IMR-90 (cell line): ENCODE results near the gene DACT1. TPM values are rescaled to one million over a fixed set of nuclear protein-coding genes. Genes with fewer than 3 reads are reported as not detected.

Experiments used
- ATAC-seq: fragments of 200-7000 bp; cut with Tn5 transposase; 2 replicates; pipeline ENCODE4 v1.9.1; 2020; ENCODE audit warnings: low read depth, mild to moderate bottlenecking, moderate library complexity
- BruUV-seq: library from RNA; stranded (reverse); fragments of 400-500 nt; replicated peaks from 2 replicates; lab custom pipeline; 2021; lab: Mats Ljungman, UMichigan
- CTCF ChIA-PET: fragments of 300-600 bp; formaldehyde crosslinking; extraction: SDS; loops from one replicate; lab custom pipeline; 2021; ENCODE audit warnings: antibody characterized with exemption; lab: Yijun Ruan, JAX
- POLR2A ChIA-PET: fragments of 300-600 bp; sonication (Branson Sonifier 250); formaldehyde crosslinking; loops from one replicate; lab custom pipeline; 2022; ENCODE audit warnings: antibody characterized with exemption; ENCODE audit not compliant: unreplicated experiment; lab: Charles Lee
- DNase-seq: peaks from one replicate; pipeline ENCODE4 v3.0.0; 2013
- H2AFZ ChIP-seq: replicated peaks from 2 replicates; pipeline ENCODE3; 2013; ENCODE audit warnings: low read length, mild to moderate bottlenecking; ENCODE audit not compliant: poor library complexity
- H2AK5ac ChIP-seq: 2 replicates; pipeline ENCODE4 v1.6.1; 2013; ENCODE audit warnings: low read depth, low read length, inconsistent platforms
- H2AK9ac ChIP-seq: replicated peaks from 2 replicates; pipeline ENCODE3; 2013; ENCODE audit warnings: mild to moderate bottlenecking, low read depth, low read length, moderate library complexity; ENCODE audit not compliant: poor library complexity
- H2BK120ac ChIP-seq: 2 replicates; pipeline ENCODE4 v1.6.1; 2013; ENCODE audit warnings: low read depth, low read length, inconsistent platforms
- H2BK15ac ChIP-seq: 3 replicates; pipeline ENCODE4 v1.6.1; 2013; ENCODE audit warnings: low read depth, low read length, inconsistent platforms
- H2BK20ac ChIP-seq: 2 replicates; pipeline ENCODE4 v1.6.1; 2013; ENCODE audit warnings: low read depth, mild to moderate bottlenecking, inconsistent platforms, low read length, moderate library complexity
- H2BK5ac ChIP-seq: 2 replicates; pipeline ENCODE4 v1.6.1; 2013; ENCODE audit warnings: mild to moderate bottlenecking, low read depth, low read length, inconsistent platforms; ENCODE audit not compliant: poor library complexity, severe bottlenecking
- H3K14ac ChIP-seq: replicated peaks from 2 replicates; pipeline ENCODE4 v1.6.1; 2013; ENCODE audit warnings: low read depth, low read length, inconsistent platforms
- H3K18ac ChIP-seq: 2 replicates; pipeline ENCODE4 v1.6.1; 2013; ENCODE audit warnings: low read depth, low read length, control low read depth
- H3K23ac ChIP-seq: 2 replicates; pipeline ENCODE4 v1.6.1; 2013; ENCODE audit warnings: low read depth, low read length, inconsistent platforms
- H3K27ac ChIP-seq: 2 replicates; pipeline ENCODE4 v1.5.1; 2013; ENCODE audit warnings: mild to moderate bottlenecking, control low read depth, low read length; ENCODE audit not compliant: insufficient read depth
- H3K27me3 ChIP-seq: 2 replicates; pipeline ENCODE4 v1.6.1; 2013; ENCODE audit warnings: low read length; ENCODE audit not compliant: control insufficient read depth, insufficient read depth
- H3K36me3 ChIP-seq: 2 replicates; pipeline ENCODE4 v1.6.1; 2013; ENCODE audit warnings: low read length, mixed read lengths; ENCODE audit not compliant: control insufficient read depth, insufficient read depth
- H3K4ac ChIP-seq: 2 replicates; pipeline ENCODE4 v1.6.1; 2013; ENCODE audit warnings: low read depth, low read length, inconsistent platforms
- H3K4me1 ChIP-seq: 2 replicates; pipeline ENCODE4 v1.6.1; 2013; ENCODE audit warnings: low read length, mixed read lengths; ENCODE audit not compliant: control insufficient read depth, insufficient read depth
- H3K4me2 ChIP-seq: 2 replicates; pipeline ENCODE4 v1.6.1; 2013; ENCODE audit warnings: low read depth, mild to moderate bottlenecking, control low read depth, low read length, moderate library complexity
- H3K4me3 ChIP-seq: 2 replicates; pipeline ENCODE4 v1.5.1; 2013; ENCODE audit warnings: low read depth, mild to moderate bottlenecking, control low read depth, low read length, moderate library complexity; ENCODE audit not compliant: insufficient read depth
- H3K56ac ChIP-seq: 2 replicates; pipeline ENCODE4 v1.6.1; 2013; ENCODE audit warnings: low read length, inconsistent platforms; ENCODE audit not compliant: insufficient read depth; ENCODE audit errors: extremely low read depth
- H3K79me1 ChIP-seq, 2 experiments: 2 replicates each; pipeline ENCODE4 v1.6.1; 2013; ENCODE audit warnings: low read length in 2 of 2, inconsistent platforms in 1 of 2, low read depth in 1 of 2
- H3K9ac ChIP-seq: 2 replicates; pipeline ENCODE4 v1.6.1; 2013; ENCODE audit warnings: low read depth, low read length, control low read depth
- H3K9me1 ChIP-seq: 2 replicates; pipeline ENCODE4 v1.6.1; 2013; ENCODE audit warnings: low read length, inconsistent platforms; ENCODE audit not compliant: insufficient read depth
- H3K9me3 ChIP-seq: 2 replicates; pipeline ENCODE4 v1.6.1; 2013; ENCODE audit warnings: low read length; ENCODE audit not compliant: control insufficient read depth, insufficient read depth
- H4K20me1 ChIP-seq: 2 replicates; pipeline ENCODE4 v1.6.1; 2013; ENCODE audit warnings: low read length, inconsistent platforms; ENCODE audit not compliant: insufficient read depth
- H4K5ac ChIP-seq: 2 replicates; pipeline ENCODE4 v1.6.1; 2013; ENCODE audit warnings: mild to moderate bottlenecking, low read depth, low read length, control low read depth
- H4K8ac ChIP-seq, 2 experiments: 2 replicates each; pipeline ENCODE4 v1.6.1; 2013; ENCODE audit warnings: low read depth in 2 of 2, low read length in 2 of 2, control low read depth in 1 of 2, inconsistent platforms in 1 of 2
- H4K91ac ChIP-seq: 2 replicates; pipeline ENCODE4 v1.6.1; 2013; ENCODE audit warnings: low read depth, low read length, inconsistent platforms; ENCODE audit not compliant: insufficient read depth
- BHLHE40 ChIP-seq: fragments of 150-350 bp; IDR thresholded peaks from 2 replicates; pipeline ENCODE4 v1.6.1; 2016; ENCODE audit warnings: mild to moderate bottlenecking, low read depth, low read length
- CEBPB ChIP-seq: IDR thresholded peaks from 2 replicates; pipeline ENCODE4 v1.6.1; 2012; ENCODE audit warnings: low read depth, low read length, improper control_type of control experiment
- CHD1 ChIP-seq: IDR thresholded peaks from 2 replicates; pipeline ENCODE4 v1.6.1; 2012; ENCODE audit warnings: low read depth, low read length, improper control_type of control experiment
- CTCF ChIP-seq: conservative IDR thresholded peaks from 2 replicates; pipeline ENCODE4 v1.5.1; 2012; ENCODE audit warnings: mild to moderate bottlenecking, low read depth, low read length, improper control_type of control experiment
- ELK1 ChIP-seq: fragments of 150-350 bp; IDR thresholded peaks from 2 replicates; pipeline ENCODE4 v1.6.1; 2016; ENCODE audit warnings: low read depth, mild to moderate bottlenecking, low read length, moderate library complexity, borderline replicate concordance
- MAFK ChIP-seq: IDR thresholded peaks from 2 replicates; pipeline ENCODE4 v1.6.1; 2012; ENCODE audit warnings: low read depth, low read length, improper control_type of control experiment
- MAZ ChIP-seq: IDR thresholded peaks from 2 replicates; pipeline ENCODE4 v1.6.1; 2012; ENCODE audit warnings: low read depth, mild to moderate bottlenecking, low read length, improper control_type of control experiment, moderate library complexity, borderline replicate concordance
- MXI1 ChIP-seq: IDR thresholded peaks from 2 replicates; pipeline ENCODE4 v1.6.1; 2012; ENCODE audit warnings: low read depth, mild to moderate bottlenecking, low read length, moderate library complexity, borderline replicate concordance
- NFE2L2 ChIP-seq: fragments of 150-350 bp; IDR thresholded peaks from 2 replicates; pipeline ENCODE4 v1.6.1; 2016; ENCODE audit warnings: low read depth, mild to moderate bottlenecking, low read length
- POLR2A ChIP-seq: IDR thresholded peaks from 2 replicates; pipeline ENCODE4 v1.6.1; 2012; ENCODE audit warnings: mild to moderate bottlenecking, low read depth, low read length
- RAD21 ChIP-seq: IDR thresholded peaks from 2 replicates; pipeline ENCODE4 v1.6.1; 2012; ENCODE audit warnings: low read length, improper control_type of control experiment
- RCOR1 ChIP-seq: IDR thresholded peaks from 2 replicates; pipeline ENCODE4 v1.6.1; 2012; ENCODE audit warnings: mild to moderate bottlenecking, low read length, improper control_type of control experiment; ENCODE audit not compliant: insufficient replicate concordance
- RFX5 ChIP-seq: IDR thresholded peaks from 2 replicates; pipeline ENCODE4 v1.8.0; 2012; ENCODE audit warnings: low read depth, mild to moderate bottlenecking, low read length, moderate library complexity
- SMC3 ChIP-seq: fragments of 150-350 bp; IDR thresholded peaks from 2 replicates; pipeline ENCODE4 v1.6.1; 2016; ENCODE audit warnings: low read depth, mild to moderate bottlenecking, antibody characterized with exemption, low read length, moderate library complexity
- USF2 ChIP-seq: fragments of 150-350 bp; IDR thresholded peaks from 2 replicates; pipeline ENCODE4 v1.6.1; 2017; ENCODE audit warnings: mild to moderate bottlenecking, antibody characterized with exemption, low read length, low read depth
- WGBS, 2 experiments: methylation state at CpG; one replicate each; pipeline versions ENCODE4 v1.1.5 to v1.1.7; 2013; ENCODE audit warnings: missing lambda C conversion rate in 2 of 2; ENCODE audit not compliant: insufficient read length in 1 of 2; ENCODE audit errors: extremely low coverage in 2 of 2; 5-methylcytosine and 5-hydroxymethylcytosine counted together
- dilution Hi-C: fragments of 300-500 bp; cut with HindIII; formaldehyde crosslinking; loops from one replicate; pipeline ENCODE4 v1.14.3; 2018; ENCODE audit warnings: low sequenced_read_pairs; ENCODE audit not compliant: unreplicated experiment
- in situ Hi-C: fragments of 300-500 bp; cut with MboI; formaldehyde crosslinking; loops from 3 replicates; pipeline ENCODE4 v1.14.3; 2019; ENCODE audit warnings: low sequenced_read_pairs, inconsistent platforms, mixed read lengths
- intact Hi-C: fragments of 100-400 bp; cut with micrococcal nuclease; formaldehyde crosslinking; loops from 2 replicates; pipeline ENCODE4 v1.10.0; 2022
- polyA plus RNA-seq, 3 experiments: library from polyadenylated mRNA; depleted of rRNA; stranded (reverse); fragments of >200 nt; gene quantifications; 2 replicates each; pipeline ENCODE4 v1.2.3, GENCODE V29; 2012; ENCODE audit warnings: low replicate concordance in 1 of 3
- total RNA-seq: library from RNA; depleted of rRNA; stranded (reverse); fragments of >200 nt; gene quantifications from 2 replicates; pipeline ENCODE4 v1.2.3, GENCODE V29; 2012

The DACT1 gene
- total and polyA plus RNA-seq, 2 of the 4 experiments (the other 2 are of a cell fraction), result 6.5 to 9.7 TPM

- peaks cover 4% of the 10 kb centered on the region for H4K20me1 ChIP-seq
- no peak overlapping the region for H3K4me2 ChIP-seq
- ATAC-seq, result no peak
- no peaks in the 10 kb centered on the region for H3K27me3 ChIP-seq
- in situ Hi-C loops, result loop anchor here (10.0 to 25.0 kb wide), 2 partner anchors 384 to 821 kb away; partner anchors contain the start of gene GPR135
- H3K36me3 ChIP-seq, result peaks cover 22% of the 10 kb centered on the region
- no peak overlapping the region for H3K18ac ChIP-seq
- H3K9ac ChIP-seq, result no peak overlapping the region
- peak overlapping the region; percentile 65; the same call in 1 of the 2 replicates for H2BK20ac ChIP-seq
- no peak overlapping the region for H3K23ac ChIP-seq
- H2BK5ac ChIP-seq, result no peak overlapping the region
- intact Hi-C loops, result loop anchor here (1.0 to 2.0 kb wide), 5 partner anchors 363 to 483 kb away; no protein-coding TSS in a partner anchor
- H3K9me3 ChIP-seq, result no peaks in the 10 kb centered on the region
- no peak overlapping the region for H3K27ac ChIP-seq
- CTCF ChIA-PET, result interaction anchor here (0.7 to 5.1 kb wide), 3 partner anchors 122 to 415 kb away, joined by 7 to 41 read pairs (median 7); no protein-coding TSS in a partner anchor
- TF ChIP-seq MAZ (no peak), ELK1 (no peak), CTCF (no peak), SMC3 (no peak), CEBPB (no peak), USF2 (no peak), MXI1 (no peak), RCOR1 (no peak), CHD1 (no peak), POLR2A (no peak), BHLHE40 (no peak), NFE2L2 (no peak), MAFK (no peak), RAD21 (no peak), RFX5 (no peak)
- 0 out of 3 replicates have a peak overlapping the region, but pooled peaks have one; percentile 2 for H2BK15ac ChIP-seq
- no CpG with 5 or more reads among the region's 2 CpGs for WGBS, 2 experiments
- H3K4me1 ChIP-seq, result no peaks in the 10 kb centered on the region; the same call in 1 of the 2 replicates
- H2AK9ac ChIP-seq, result no peak overlapping the region
- no peak overlapping the region for H2AFZ ChIP-seq
- dilution Hi-C loops, result no loop called here
- H4K91ac ChIP-seq, result no peak overlapping the region
- H3K14ac ChIP-seq, result peak overlapping the region; percentile 76; the same call in 1 of the 2 replicates
- H3K9me1 ChIP-seq, result peaks cover 8% of the 10 kb centered on the region; the same call in 1 of the 2 replicates
- no peak overlapping the region for H2BK120ac ChIP-seq
- no peak overlapping the region for H3K4ac ChIP-seq
- no peak overlapping the region for H4K5ac ChIP-seq
- BruUV-seq, result no TSS peak
- H3K4me3 ChIP-seq, result no peak overlapping the region
- POLR2A ChIA-PET, result no interaction called here
- peaks cover 7 to 16% of the 10 kb centered on the region in 2 experiments; a peak in 3 of 4 replicates for H3K79me1 ChIP-seq
- peak overlapping the region; percentile 53; the same call in 1 of the 2 replicates for H2AK5ac ChIP-seq
- no peak for DNase-seq
- no peak overlapping the region for H3K56ac ChIP-seq
- no peak overlapping the region for H4K8ac ChIP-seq
These were observed 3.2 kb downstream of the DACT1 start for GRCh38 chr14:58640959-58641358.
